Measurements from ENCODE around the gene OR10H4. TPM values are rescaled to one million over a fixed set of nuclear protein-coding genes. Genes with fewer than 3 reads are reported as not detected.
"Not testable (repeated sequence)": the region's sequence is repeated elsewhere in the genome, so short reads cannot be mapped to it uniquely, and the experiment has no call there.

Gene OR10H4
- total and polyA plus RNA-seq, 2 of the 8 experiments (the other 6 are each of a cell fraction or from before 2014, with no cell fraction given): not detected

DNA sequence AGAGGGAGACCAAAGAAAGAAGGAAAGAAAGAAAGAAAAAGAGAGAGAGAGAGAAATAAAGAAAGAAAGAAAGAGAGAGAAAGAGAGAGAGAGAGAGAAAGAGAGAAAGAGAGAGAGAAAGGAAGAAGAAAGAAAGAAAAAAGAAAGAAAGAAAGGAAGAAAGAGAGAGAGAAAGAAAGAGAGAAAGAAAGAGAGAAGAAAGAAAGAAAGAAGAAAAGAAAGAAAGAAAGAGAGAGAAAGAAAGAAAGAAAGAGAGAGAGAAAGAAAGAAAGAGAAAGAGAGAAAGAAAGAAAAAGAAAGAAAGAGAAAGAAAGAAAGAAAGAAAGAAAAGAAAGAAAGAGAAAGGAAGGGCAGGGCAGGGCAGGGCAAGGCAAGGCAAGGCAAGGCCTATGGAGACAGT lies 23.2 kb downstream of the OR10H4 start:
- H2BK15ac ChIP-seq (ENCODE audit: low read length); H3K14ac ChIP-seq (ENCODE audit: insufficient read length); H3K79me1 ChIP-seq (ENCODE audit: low read depth, low read length); H3K27me3 ChIP-seq (replicated peaks in 1 of 4; ENCODE audit: control insufficient read depth in 3 of 4, extremely low read depth in 1 of 4, insufficient read depth in 3 of 4, low read length in 3 of 4); H3K18ac ChIP-seq (ENCODE audit: extremely low read depth, low read length); H3K27ac ChIP-seq (ENCODE audit: low read depth, low read length); H2AFZ ChIP-seq (ENCODE audit: low read length); H3K23ac ChIP-seq (ENCODE audit: insufficient read length); H4K5ac ChIP-seq (ENCODE audit: insufficient read length, low read depth, low read length); H3K4me3 ChIP-seq (ENCODE audit: extremely low read depth in 1 of 4, insufficient read depth in 2 of 4, low read depth in 3 of 4, low read length in 4 of 4); H2AK5ac ChIP-seq (ENCODE audit: low read depth, low read length); H4K91ac ChIP-seq (replicated peaks; ENCODE audit: insufficient read length, low read length); H4K8ac ChIP-seq (ENCODE audit: extremely low read depth, insufficient read depth, low read length); H3K36me3 ChIP-seq (ENCODE audit: control insufficient read depth in 2 of 4, insufficient read depth in 4 of 4, low read length in 3 of 4); H2BK12ac ChIP-seq (ENCODE audit: low read depth, low read length); H3K4me1 ChIP-seq (replicated peaks in 1 of 4; ENCODE audit: control insufficient read depth in 3 of 4, insufficient read depth in 4 of 4, low read length in 3 of 4); H3K23me2 ChIP-seq (ENCODE audit: low read depth, low read length); H3K4ac ChIP-seq (replicated peaks; ENCODE audit: insufficient read length, low read depth, low read length); H2BK120ac ChIP-seq (replicated peaks; ENCODE audit: low read depth, low read length); H3K56ac ChIP-seq (replicated peaks; ENCODE audit: insufficient read length, low read depth, low read length); H4K20me1 ChIP-seq (replicated peaks in 1 of 2; ENCODE audit: control insufficient read depth in 1 of 2, insufficient read depth in 2 of 2, low read length in 2 of 2); POLR2A ChIA-PET (ENCODE audit: partially characterized antibody); H3K9ac ChIP-seq (replicated peaks in 1 of 4; ENCODE audit: extremely low read depth in 1 of 4, low read depth in 3 of 4, low read length in 3 of 4); H3K79me2 ChIP-seq (ENCODE audit: control insufficient read depth in 1 of 2, insufficient read depth in 2 of 2, low read length in 2 of 2); DNase-seq (ENCODE audit: low read depth in 1 of 2, low spot score in 2 of 2); H2BK20ac ChIP-seq (ENCODE audit: low read length); H2BK5ac ChIP-seq (ENCODE audit: low read depth, low read length); FAIRE-seq; H3K4me2 ChIP-seq (ENCODE audit: insufficient read depth in 1 of 2, low read depth in 2 of 2, low read length in 2 of 2): not testable (repeated sequence)
- peaks cover 45 to 63% of the 10 kb centered on the region in 2 experiments for H3K9me3 ChIP-seq (ENCODE audit: insufficient read depth in 2 of 2, low read depth in 1 of 2, low read length in 1 of 2)
- CTCF ChIA-PET (ENCODE audit: partially characterized antibody): interaction anchor here (1.1 kb wide), 1 partner anchor 268 kb away, joined by 3 read pairs; no protein-coding TSS in a partner anchor

Data from H1 (cell line).